ENCODE data around the gene ARL14EP.
A peak's percentile ranks its signal among the peaks of the same experiment; 100 is the strongest.

ARL14EP gene

DNA sequence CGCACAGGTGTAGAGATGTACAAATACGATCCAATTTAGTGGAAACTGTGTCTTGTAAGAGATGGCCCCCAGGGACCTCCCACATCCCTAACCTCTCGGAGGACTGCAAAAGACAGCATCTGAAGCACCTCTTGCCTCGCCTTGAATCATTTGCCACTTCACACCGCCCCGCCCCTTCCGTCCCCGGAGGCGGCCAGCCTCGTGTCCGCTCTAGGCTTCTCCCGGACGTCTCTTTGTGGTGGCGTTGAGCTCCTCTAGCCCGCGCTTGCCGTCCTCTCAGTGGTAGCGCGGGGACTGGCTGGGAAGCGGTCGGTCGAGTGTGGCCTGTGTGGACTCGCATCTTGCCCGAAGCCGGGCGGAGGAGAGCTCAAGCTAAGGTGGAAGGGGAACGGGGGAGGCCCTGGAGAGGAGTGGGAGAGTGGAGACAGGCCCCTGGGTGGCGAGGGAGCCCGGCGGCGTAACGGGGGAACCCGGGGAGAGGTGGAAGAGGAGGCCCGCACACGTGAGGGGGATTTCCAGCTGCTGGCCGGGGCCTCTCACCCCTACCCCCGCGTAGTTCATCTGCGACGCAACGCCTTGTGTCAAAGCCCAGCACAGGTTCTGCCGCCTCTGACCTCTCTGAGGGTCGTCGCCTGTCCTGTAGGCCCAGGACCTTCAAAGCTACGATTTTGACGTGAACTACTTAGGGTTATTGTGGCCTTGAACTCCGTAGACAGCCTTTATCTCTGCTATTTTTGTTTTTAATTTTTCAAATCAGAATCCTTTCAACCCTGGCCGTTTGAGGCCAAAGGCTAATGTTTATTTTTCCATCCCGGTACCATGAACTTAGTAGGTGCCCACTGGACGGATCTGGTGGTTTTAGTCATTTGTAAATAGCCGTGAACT lies at the start of gene ARL14EP:
Gene ARL14EP, plus strand, starts transcription at position 279 of the 885 bp plus-strand sequence. CDS start 7,845 bp downstream, outside the sequence.
- DNase-seq, result peak; percentile 39 to 95 (median 87)

DNA sequence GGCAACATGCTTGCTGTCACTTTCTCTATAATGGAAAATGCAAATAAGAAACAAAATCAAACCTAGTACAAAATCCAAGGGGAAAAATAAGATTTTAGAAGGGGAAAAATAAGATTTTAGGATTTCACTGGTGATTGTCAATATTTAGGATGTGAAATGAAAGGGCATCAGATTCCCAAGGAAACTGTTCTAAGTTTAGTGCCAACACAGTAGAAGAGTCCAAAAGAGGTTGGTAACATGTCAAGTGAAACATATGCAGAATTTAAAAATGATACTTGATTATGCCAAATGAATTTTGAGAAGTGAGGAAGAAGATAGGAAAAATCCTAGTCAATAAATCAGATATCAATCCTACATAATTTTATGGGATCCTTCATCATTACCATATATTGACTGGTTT lies 45.7 kb upstream of the ARL14EP start:
- no peak for DNase-seq

DNA sequence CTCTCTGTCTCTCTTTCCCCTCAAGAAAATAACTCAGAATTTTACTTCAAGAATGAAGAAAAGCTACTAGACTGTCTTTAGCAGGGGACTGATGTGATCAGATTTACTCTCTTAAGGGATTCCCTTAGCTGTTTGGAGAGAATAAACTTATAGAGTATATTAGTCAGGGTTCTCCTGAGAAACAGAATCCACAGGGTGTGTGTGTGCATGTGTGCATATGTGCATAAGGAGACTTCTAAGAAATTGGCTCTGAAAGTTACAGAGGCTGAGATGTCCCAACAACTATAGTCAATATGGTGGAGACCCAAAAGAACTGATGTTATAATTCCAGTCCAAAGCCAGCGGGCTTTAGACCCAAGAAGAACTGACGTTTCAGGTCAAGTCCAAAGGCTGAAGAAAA lies 43.1 kb upstream of the ARL14EP start:
- no peak for DNase-seq

DNA sequence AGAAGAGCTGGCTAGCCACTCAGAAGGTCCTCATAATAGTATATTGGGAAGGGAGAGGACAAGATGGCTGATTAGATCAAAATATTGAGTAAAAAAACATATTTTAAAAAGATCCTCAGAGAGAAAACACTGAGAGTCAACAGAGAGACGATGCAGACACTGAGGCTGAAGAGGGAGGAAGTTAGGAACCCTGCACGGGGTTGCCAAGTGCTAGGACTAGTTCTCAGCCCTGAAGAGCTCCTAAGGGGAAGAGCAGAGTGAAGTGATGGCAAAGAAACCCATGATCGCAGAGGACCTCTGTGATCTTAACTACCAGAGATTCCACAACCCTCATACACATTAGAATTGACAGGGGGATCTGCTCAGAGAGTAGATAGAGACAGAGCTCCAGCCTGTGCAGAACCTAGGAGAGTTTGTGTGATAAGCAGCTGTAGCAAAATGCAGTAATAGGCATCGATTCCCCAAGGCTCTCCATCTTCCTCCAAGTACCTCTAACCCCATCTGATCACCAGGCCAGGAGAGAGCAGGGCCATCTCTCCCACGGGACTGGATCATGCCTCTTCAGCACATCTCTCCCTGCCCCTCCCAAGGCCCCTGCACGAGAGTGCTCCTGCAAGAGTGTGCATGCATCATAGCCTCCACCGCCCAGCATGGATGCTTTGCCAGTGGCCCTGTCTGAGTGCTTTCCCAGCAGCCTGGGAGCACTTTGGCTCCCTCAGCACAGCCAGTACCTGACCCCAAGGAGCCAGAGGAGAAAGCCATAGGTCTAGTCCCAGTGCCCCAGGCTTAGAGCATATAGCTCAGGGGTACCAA lies 41.2 kb upstream of the ARL14EP start:
- DNase-seq, result no peak

DNA sequence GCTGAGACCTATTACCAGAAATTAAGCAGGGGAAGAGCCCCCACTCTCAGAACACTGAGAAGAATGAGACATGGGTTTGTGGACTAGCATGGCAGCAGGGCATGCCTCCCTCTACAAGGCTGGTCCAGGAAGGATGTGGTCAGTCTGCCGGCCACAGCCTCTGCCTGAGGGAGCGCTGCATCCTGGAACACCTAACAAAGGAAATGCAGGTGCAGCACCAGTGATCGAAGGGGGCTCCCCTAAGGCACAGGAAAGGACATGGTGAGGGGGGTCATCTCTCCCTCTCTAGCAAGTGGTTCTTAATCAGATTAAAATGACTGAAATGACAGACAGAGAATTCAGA lies 40.6 kb upstream of the ARL14EP start:
- no peak for DNase-seq

DNA sequence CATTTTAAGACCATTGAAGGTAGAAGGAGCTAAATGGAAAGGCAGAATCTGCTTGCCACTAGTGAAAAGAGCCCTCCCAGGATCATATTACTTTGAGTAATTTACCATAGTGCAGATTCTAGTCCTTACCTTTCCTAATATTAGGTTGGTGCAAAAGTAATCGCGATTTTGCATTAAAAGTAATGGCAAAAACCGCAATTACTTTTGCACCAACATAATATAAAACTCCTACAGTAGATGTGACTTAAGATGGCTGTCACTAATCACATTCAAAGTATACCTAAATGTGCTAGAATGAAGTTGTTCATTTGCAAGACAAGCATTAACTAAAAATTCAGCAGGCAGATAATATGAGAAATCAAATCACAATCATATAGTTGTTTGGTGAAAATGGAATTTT lies 38.1 kb upstream of the ARL14EP start:
- no peak for DNase-seq

DNA sequence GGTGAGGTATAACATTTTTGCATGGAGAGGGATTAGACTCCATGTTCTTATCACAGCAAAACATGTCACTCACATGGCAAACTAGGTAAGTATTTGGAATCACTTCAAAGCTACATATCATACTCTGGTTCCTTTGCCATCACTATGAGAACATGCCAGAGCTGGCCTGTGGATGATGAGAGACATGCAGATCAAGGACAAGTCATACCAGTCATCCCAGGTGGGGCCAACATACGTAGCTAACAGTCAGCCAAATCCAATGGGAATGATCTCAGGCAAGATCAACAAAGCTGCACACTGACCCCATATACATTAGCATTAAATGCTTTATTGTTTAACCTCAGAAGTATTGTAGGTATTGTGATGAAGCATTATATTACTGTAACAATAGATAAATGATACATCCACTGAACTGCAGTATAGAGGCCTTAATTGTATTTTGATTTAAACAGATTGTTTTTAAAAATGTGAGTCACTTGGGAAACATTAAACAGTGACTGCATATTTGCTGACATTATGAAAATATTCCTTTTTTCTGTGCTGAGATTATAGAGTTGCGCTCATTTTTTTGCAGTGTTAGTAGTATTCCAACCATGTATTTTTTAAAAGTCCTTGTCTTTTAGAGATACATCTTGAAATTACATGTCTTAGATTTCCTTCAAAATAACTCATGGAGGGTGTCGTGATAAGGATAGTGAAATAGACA lies 37.3 kb upstream of the ARL14EP start:
- DNase-seq, result no peak

DNA sequence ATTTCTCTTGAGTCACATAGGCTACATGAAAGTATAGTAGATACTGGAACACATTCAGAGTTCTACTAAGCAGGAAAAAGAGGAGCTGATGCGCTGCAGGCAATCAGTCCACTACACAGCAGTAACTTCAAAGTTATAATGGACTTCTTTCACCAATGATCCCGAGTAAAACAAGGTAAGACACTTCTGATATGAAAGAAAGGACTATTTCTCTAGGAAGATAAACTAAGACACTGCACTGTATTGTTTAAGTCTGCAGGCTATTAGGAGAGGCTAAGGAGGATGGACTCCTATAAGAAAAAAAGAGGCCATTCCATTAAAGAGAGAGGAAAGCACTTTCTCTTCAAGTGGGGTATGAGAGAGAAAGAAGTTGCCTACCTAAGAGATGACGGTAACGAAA lies 31.6 kb upstream of the ARL14EP start:
- DNase-seq, result no peak

DNA sequence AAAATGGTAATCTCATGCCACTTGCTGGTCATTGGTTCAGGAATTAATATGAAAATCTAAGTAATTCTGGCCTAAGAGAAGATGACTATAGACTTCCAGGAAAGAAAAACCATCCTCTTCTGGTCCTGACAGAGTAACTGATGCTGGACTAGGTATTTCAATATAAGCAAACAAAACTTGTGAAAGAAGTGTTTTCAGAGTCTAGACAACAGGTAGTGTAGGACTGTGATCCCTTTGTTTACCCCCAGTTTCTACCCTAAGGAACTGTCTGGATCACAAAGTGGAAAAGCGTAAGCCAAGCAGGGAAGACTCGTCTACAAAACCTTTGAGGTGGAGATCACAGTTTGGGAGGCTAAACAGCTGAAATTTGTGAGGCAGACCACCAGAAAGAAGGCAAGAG lies 30.4 kb upstream of the ARL14EP start:
- DNase-seq, result no peak

DNA sequence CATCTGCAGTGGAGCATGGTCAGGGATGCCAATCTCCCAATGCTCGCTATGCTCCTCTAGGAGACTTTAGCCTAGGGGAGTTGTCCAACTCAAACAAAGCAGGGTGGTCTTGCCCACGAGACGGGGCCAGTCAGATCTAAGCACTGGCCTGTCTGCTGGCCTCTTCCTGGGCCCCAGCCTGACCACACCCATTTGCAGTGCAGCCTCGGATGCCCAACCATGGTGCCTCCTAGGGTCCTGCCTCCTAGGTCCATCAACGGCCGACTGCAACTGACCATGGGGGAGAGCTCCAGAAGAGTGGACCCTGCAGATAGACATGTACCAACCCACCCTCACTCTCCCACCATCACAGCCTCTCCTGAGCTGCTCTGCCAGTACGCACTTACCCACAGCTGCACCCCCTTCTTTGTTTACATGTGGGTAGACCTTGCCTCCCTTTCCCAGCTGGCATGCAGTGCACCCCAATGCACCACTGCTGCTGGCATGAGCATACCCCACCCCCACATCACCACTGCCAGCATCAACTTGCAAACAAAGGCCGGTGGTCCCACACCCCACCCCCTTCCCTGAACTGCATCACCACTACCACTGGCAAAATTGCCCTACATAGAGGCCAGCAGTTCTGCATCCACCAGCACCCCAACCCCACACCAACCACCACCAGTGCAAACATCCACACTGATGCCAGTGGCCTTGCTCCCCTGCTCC lies 27.6 kb upstream of the ARL14EP start:
- no peak for DNase-seq

DNA sequence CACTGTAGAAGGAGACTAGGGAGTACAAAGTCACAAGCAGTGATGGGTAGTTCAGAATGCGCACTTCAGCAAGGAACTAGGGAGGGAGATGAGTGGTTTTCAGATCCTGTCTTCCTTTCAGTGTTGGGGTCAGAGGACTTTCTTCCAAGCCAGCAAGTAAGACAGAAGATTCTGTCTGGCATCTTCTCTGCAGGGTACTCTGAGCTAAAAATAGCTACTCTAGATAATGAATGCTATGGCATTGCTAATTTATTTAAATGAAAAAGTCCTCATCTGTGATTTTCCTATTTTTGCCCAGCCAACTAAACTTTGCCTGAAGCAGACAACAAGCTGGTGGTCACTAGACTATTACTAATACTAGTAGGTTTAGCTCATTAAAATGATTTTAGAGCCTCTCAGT lies 18.3 kb upstream of the ARL14EP start:
- no peak for DNase-seq

DNA sequence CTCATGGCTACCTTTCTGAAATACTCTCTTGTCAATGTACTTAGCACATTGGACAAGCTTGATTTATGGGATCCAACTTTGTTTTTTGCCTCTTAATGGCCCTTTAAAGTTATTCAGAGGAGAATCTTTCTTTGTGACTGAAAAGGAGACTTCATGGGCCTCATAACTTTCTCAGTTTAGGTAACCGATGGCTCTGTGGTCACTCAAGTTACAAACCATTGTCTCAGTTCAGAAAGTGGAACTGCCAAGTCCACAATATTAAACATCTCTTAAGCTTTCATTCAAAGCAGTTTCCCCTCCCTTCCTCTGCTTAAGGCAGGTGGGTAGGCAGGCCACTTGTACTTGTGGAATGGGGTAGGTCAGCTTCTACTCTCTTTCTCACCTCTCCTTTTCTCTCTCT lies 12.3 kb upstream of the ARL14EP start:
- no peak for DNase-seq

DNA sequence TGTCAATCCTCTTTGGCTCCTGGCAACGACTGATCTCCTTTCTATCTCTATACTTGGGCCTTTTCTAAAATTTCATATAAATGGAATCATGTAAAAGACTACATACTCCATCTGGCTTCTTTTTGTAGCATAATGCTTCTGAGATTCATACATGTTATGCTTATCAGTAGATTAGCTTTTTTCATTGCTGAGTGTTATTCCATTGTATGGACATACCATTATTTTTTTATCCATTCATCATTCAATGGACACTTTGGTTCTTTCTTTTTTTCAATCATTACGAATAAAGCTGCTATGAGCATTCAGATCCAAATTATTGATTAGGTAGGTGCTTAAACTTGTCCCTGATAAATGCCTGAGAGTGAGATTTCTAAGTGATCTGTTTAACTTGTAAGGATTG lies 11.7 kb upstream of the ARL14EP start:
- no peak for DNase-seq

DNA sequence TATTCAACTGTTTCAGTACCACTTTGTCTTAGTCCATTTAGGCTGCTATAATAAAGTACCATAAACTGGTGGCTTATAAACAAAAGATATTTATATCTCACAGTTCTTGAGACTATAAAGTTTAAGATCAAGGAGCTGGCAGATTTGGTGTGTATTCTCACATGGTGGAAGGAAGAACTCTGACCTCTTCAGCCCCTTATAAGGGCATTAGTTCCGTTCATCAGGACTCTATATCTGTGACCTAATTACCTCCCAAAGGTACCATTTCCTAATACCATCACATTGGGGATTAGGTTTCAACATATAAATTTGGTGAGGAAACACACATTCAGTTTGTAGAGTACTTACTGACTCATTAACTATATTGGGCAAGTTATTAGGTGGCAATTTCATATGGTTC lies 10.7 kb upstream of the ARL14EP start:
- DNase-seq, result no peak

DNA sequence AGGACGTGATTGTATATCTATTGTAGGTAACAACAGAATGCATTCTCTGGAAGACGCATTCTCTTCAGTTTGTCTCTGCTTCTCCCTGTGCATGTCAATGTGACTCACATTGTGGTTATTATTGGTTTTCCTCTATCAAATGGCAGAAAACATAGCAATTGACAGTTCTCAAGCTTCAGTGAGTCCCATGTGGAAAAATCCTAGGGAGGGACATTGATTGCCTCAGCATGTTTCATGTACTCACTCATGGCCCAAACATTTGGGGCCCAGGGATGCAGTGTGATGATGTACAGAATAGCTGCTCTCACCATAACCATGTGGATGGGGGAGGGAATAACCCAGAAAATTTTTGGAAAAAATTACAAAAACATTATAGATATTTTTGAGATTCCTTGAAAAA lies 9.3 kb upstream of the ARL14EP start:
- no peak for DNase-seq

DNA sequence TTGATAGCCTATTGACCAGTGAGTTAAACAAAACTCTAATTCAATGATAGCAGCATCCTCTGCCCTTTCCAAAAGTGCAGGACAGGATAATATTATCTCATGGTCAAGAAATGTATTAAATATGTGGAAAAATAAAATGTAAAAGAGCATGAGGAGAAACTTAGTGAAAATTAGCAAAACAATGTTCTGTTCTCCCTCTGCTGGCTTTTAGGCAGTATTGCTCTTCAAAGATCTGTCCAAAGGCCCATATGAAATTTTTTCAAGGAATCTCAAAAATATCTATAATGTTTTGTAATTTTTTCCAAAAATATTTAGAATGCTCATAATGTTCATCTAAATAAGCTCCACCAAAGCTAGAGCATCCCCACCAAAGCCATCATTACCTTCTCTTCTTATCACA lies 8.3 kb upstream of the ARL14EP start:
- no peak for DNase-seq

DNA sequence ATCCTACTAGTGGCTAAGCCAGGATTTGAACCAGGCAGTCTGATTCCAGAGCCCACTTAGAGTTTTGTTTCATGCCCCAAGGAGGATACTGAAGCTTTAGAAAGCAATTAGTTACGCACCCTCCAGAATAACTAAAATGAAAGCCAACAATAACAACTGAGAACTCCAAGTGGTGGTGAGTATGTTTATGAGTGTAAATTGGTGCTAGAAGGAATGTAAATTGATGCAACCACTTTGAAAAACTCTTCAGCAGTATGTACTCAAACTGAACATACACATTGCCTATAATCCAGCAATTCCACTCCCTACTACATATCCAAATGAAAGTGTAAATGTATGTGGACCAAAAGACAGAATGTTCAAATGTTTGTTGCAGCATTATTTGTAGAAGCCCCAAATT lies 6.7 kb upstream of the ARL14EP start:
- no peak for DNase-seq

DNA sequence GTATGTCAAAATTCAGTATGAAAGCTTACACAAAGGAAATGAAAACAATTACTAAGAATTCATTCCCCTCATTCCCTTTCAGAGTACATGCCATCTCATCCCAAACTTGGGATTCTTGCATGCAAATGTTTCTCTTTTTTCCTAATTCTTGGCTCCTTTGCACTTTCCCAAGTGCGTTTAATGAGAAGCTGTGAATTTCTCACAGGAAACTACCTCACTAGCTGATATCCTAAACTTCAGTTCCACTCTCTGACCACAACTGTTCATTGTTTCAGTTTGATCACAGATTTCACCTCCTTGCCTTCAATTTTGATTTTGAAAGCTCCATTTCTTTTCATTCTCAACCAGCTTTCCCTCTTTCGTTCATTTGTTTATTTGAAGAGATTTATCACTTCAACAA lies 5.9 kb upstream of the ARL14EP start:
- no peak for DNase-seq

DNA sequence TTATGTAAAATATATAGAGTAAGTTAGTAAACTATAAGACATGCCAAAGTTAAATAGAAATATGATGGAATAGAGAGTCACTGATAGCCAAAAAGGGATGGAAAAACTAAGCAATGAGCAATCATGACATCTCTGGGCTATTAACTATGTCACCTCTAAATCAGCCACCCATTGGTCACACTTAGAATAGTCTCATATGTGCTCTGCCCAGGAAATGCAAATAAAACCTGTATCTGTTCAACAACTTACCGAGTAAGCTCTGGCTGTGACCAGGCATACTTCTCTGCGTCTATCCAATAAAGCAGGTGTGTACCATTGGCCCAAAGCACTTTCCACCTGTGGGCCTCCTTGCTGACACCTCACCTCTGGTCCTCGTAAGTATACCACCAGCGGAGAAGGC lies 1.6 kb upstream of the ARL14EP start:
- DNase-seq, result no peak

DNA sequence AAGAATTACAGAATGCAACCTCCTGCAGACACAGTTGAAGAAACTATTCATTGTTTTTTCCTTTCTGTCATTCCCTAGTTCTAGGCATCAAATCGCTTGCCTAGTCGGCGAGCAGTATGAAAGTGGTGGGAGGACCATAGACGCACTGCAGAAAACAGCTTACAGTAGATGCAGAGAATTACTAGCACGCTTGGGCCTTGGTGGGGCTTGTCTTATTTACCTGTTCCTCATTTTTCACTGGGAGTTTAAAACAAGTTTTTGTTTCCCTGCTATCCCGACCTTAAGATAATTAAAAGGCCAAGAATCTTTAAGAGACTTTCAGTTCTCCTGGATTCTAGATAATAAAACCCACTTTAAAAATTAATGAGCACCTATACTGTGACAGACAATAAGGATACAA lies 713 bp upstream of the ARL14EP start:
- no peak for DNase-seq

DNA sequence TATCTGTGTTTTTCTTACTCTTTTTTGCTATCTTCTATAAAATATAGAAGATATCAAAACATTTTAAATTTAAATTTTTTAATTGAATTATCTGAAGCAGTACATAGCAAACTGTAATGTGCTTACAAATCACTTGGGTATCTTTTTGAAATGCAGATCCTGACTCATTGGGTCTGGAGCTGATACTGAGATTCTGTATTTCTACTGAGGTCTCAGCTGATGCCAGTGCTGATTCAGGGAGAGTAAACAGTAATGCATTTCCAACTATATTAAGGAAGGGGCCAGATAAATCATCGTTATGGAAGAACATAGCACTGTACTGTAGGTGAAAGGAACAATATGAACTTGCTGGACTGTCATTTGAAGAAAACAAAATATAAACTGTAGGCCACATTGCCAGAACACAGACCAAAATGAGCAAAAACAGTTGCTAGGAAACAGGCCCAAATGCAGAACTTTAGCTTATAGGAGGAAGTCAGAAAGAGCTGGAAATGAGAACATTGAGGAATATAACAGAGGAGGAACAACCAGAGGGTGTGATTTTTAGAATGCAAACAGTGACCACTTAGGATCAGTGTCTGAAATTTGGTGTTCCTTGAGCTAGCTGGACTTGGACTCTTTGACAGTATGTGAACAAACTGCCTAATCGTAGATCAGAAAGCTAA lies 3.3 kb downstream of the ARL14EP start:
- DNase-seq, result no peak

All from hypothalamus (tissue), 51 donors.